Body of pancreas (tissue), 4 donors: Measurements from ENCODE around the gene UGT2B11. TPM values are rescaled to one million over a fixed set of nuclear protein-coding genes. Genes with fewer than 3 reads are reported as not detected.
"Not testable (repeated sequence)": the region's sequence is repeated elsewhere in the genome, so short reads cannot be mapped to it uniquely, and the experiment has no call there.

Source experiments
- ATAC-seq: fragments of 150-250 bp; one replicate; pipeline ENCODE4 v1.9.1; 2016
- DNase-seq, 4 donors: peaks; one replicate each; pipeline ENCODE4 v3.0.0-alpha.2; 2019
- H3K27ac ChIP-seq, 4 donors: fragments of 200-600 bp; sonication (generic); 1 replicate in 3 of 4; 2 replicates in 1 of 4; pipeline versions ENCODE4 v1.5.1 to v1.6.1; 2016 to 2019; ENCODE audit warnings: mild to moderate bottlenecking in 1 of 4, mixed read lengths in 1 of 4, moderate library complexity in 1 of 4
- H3K27me3 ChIP-seq, 2 donors: fragments of 200-600 bp; sonication (generic); one replicate each; pipeline ENCODE4 v1.6.0; 2016; ENCODE audit warnings: mild to moderate bottlenecking in 1 of 2
- H3K36me3 ChIP-seq, 2 donors: fragments of 200-600 bp; sonication (generic); replicated peaks in 1 of 2; 2 replicates each; pipeline ENCODE4 v1.5.1; 2016; ENCODE audit warnings: low read depth in 2 of 2; ENCODE audit not compliant: insufficient read depth in 1 of 2
- H3K4me1 ChIP-seq: fragments of 200-600 bp; sonication (generic); one replicate; pipeline ENCODE4 v1.6.0; 2016
- H3K4me3 ChIP-seq, 2 donors: fragments of 200-600 bp; sonication (generic); 1 replicate in 1 of 2; 2 replicates in 1 of 2; pipeline ENCODE4 v1.5.1; 2016 to 2019
- H3K9me3 ChIP-seq, 3 donors: fragments of 200-600 bp; sonication (generic); 1 replicate in 2 of 3; 2 replicates in 1 of 3; pipeline ENCODE4 v1.5.1; 2016
- CTCF ChIP-seq, 7 experiments: fragments of 450-650 bp in 4 of 7; fragments of 200-600 bp in 3 of 7; sonication (generic) in 3 of 7; IDR thresholded peaks; one replicate each; pipeline ENCODE4 v1.5.1; 2016 to 2019; ENCODE audit warnings: antibody characterized with exemption in 7 of 7
- POLR2A ChIP-seq, 3 donors: fragments of 450-650 bp; IDR thresholded peaks; one replicate each; pipeline ENCODE4 v1.6.1; 2016; ENCODE audit warnings: antibody characterized with exemption in 3 of 3, mild to moderate bottlenecking in 2 of 3
- WGBS, 2 donors: methylation state at CpG; one replicate each; pipeline ENCODE4 v1.1.5; 2017; 5-methylcytosine and 5-hydroxymethylcytosine counted together
- intact Hi-C: fragments of 100-400 bp; cut with DNase I; formaldehyde crosslinking; loops from one replicate; pipeline ENCODE4 v1.15.1; 2023
- total RNA-seq, 2 donors: library from RNA; depleted of rRNA; stranded (reverse); fragments of >200 nt; gene quantifications; one replicate each; pipeline ENCODE4 v1.1.0, GENCODE V29; 2016

Gene UGT2B11
- total RNA-seq, 2 donors from 2014 or later = not detected

GRCh38 chr4:69170233-69171134 is 44.1 kb downstream of the UGT2B11 start:
- H3K4me1 ChIP-seq, H3K27ac ChIP-seq, intact Hi-C loops, H3K36me3 ChIP-seq, H3K4me3 ChIP-seq, H3K27me3 ChIP-seq, H3K9me3 ChIP-seq: not testable (repeated sequence)
- TF ChIP-seq CTCF (IDR thresholded peaks at IDR 0.05) = peak; percentile 14 to 72 (median 48)
- 0 to 46% methylated on average over 2 of the region's 2 CpGs for WGBS, 2 donors
- DNase-seq = peak; percentile 70 to 81 (median 80)
- peak; percentile 79 for ATAC-seq

- H3K4me3 ChIP-seq, H3K4me1 ChIP-seq, DNase-seq, H3K36me3 ChIP-seq, H3K9me3 ChIP-seq, H3K27me3 ChIP-seq, ATAC-seq, intact Hi-C loops, H3K27ac ChIP-seq: not testable (repeated sequence)
- 64 to 83% methylated on average over 4 of the region's 4 CpGs for WGBS, 2 donors
Measured at GRCh38 chr4:69169171-69169570, 45.4 kb downstream of the UGT2B11 start.

GRCh38 chr4:69167300-69167699 is 47.2 kb downstream of the UGT2B11 start:
- 30 to 35% methylated on average over 2 of the region's 2 CpGs for WGBS, 2 donors
- H3K9me3 ChIP-seq = no peaks in the 10 kb centered on the region
- peak overlapping the region in 1 of 4 donors; percentile 84 for H3K27ac ChIP-seq
- peaks cover 9% of the 10 kb centered on the region for H3K4me1 ChIP-seq
- no peak overlapping the region for H3K4me3 ChIP-seq
- intact Hi-C loops = no loop called here
- no peaks in the 10 kb centered on the region for H3K27me3 ChIP-seq
- TF ChIP-seq POLR2A (IDR thresholded peaks at IDR 0.05) (no peak), CTCF (IDR thresholded peaks at IDR 0.05) (no peak)
- DNase-seq (no peak), ATAC-seq (peak; percentile 69)
- no peaks in the 10 kb centered on the region for H3K36me3 ChIP-seq

GRCh38 chr4:69166376-69166775 is 48.2 kb downstream of the UGT2B11 start:
- peak overlapping the region in 3 of 4 donors; percentile 56 to 84 (median 65) for H3K27ac ChIP-seq
- intact Hi-C loops, H3K9me3 ChIP-seq, H3K4me1 ChIP-seq, H3K36me3 ChIP-seq, H3K4me3 ChIP-seq, H3K27me3 ChIP-seq: not testable (repeated sequence)
- ATAC-seq (peak; percentile 97), DNase-seq (peak; percentile 27 to 58 (median 32))
- TF ChIP-seq POLR2A (IDR thresholded peaks at IDR 0.05) = peak in 2 of 3 donors; percentile 23 to 47
- WGBS, 2 donors = 21 to 25% methylated on average over 3 to 4 of the region's 4 CpGs

- H3K27ac ChIP-seq = peak overlapping the region in 3 of 4 donors; percentile 56 to 84 (median 65)
- H3K4me1 ChIP-seq, ATAC-seq, H3K9me3 ChIP-seq, H3K36me3 ChIP-seq, DNase-seq, H3K27me3 ChIP-seq, H3K4me3 ChIP-seq, intact Hi-C loops: not testable (repeated sequence)
- 67 to 88% methylated on average over 1 of the region's 1 CpG for WGBS, 2 donors
Measured at GRCh38 chr4:69165707-69166106, 48.8 kb downstream of the UGT2B11 start.

- Histone ChIP-seq H3K4me3 (no peak overlapping the region), H3K9me3 (no peaks in the 10 kb centered on the region), H3K36me3 (no peaks in the 10 kb centered on the region), H3K27me3 (no peaks in the 10 kb centered on the region), H3K4me1 (no peaks in the 10 kb centered on the region), H3K27ac (no peak overlapping the region)
- no peak for ATAC-seq
- DNase-seq = peak in 3 of 4 donors; percentile 12 to 43 (median 18)
- TF ChIP-seq CTCF (IDR thresholded peaks at IDR 0.05) = peak in 3 of 7 experiments; percentile 10 to 19 (median 16)
- no peak for TF ChIP-seq POLR2A (IDR thresholded peaks at IDR 0.05)
- 76 to 89% methylated on average over 2 of the region's 2 CpGs for WGBS, 2 donors
- intact Hi-C loops = no loop called here
Measured at GRCh38 chr4:69156913-69157312, 57.6 kb downstream of the UGT2B11 start.
